Nephron progenitor cell (in vitro differentiated cells): ENCODE results near the gene CDYL2.

ENCODE experiments used
- DNase-seq: peaks from one replicate; pipeline ENCODE4 v3.0.0; 2021
- H3K27ac Mint-ChIP-seq: 2 replicates; pipeline ENCODE4 v1.8.0; 2021; ENCODE audit warnings: mild to moderate bottlenecking, moderate library complexity, mixed read lengths
- H3K27me3 Mint-ChIP-seq: 2 replicates; pipeline ENCODE4 v1.8.0; 2021; ENCODE audit warnings: mild to moderate bottlenecking, low read depth, mixed read lengths; ENCODE audit not compliant: poor library complexity
- H3K36me3 Mint-ChIP-seq: 2 replicates; pipeline ENCODE4 v1.8.0; 2021; ENCODE audit warnings: low read depth, mixed read lengths
- H3K4me1 Mint-ChIP-seq: 2 replicates; pipeline ENCODE4 v1.8.0; 2021; ENCODE audit warnings: mixed read lengths
- H3K4me3 Mint-ChIP-seq: 2 replicates; pipeline ENCODE4 v1.8.0; 2021; ENCODE audit warnings: mild to moderate bottlenecking, moderate library complexity, mixed read lengths
- H3K9me3 Mint-ChIP-seq: 2 replicates; pipeline ENCODE4 v1.8.0; 2021; ENCODE audit warnings: mild to moderate bottlenecking, moderate library complexity, mixed read lengths
- TF ChIP-seq, protein P1 (sequence below): fragments of 200-600 bp; sonication (generic); IDR thresholded peaks from 2 replicates; pipeline ENCODE4 v1.5.0; 2021; ENCODE audit warnings: antibody characterized with exemption

The CDYL2 gene

DNA sequence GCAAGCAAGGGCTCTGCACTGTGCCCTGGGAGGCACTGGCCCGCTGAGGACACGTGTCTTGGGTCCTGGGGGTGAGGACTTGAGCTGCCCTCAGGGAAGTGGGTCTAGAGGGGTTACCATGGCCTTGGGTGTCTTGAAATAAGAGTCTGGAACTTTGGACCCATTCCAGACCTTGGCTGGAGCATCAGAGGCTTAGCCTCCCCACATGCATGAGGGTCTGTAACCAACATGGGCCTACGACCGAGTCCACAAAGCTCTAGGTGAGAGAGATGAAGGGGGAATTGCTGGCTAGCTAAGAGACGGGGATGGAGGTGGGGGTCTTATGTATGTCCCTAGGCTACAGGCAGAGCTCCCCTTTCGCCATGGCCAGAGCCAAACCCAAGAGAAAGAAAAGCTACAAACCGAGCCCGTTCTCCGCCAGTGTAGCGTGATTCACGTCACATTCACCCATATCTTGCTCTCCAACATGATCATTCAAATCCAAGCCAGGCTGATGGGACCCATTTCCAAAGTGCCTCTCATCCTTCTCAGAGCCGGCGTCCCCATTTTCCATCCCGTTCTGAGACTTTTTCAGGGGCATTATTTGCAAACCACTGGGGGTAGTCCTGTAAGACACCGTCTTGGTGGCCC is 120.1 kb downstream of the CDYL2 start:
- Mint-ChIP-seq H3K9me3 (peaks cover 9% of the 10 kb centered on the region), H3K4me1 (no peaks in the 10 kb centered on the region), H3K27ac (no peak overlapping the region), H3K36me3 (no peaks in the 10 kb centered on the region), H3K27me3 (no peaks in the 10 kb centered on the region), H3K4me3 (no peak overlapping the region)
- TF ChIP-seq, protein P1, sequence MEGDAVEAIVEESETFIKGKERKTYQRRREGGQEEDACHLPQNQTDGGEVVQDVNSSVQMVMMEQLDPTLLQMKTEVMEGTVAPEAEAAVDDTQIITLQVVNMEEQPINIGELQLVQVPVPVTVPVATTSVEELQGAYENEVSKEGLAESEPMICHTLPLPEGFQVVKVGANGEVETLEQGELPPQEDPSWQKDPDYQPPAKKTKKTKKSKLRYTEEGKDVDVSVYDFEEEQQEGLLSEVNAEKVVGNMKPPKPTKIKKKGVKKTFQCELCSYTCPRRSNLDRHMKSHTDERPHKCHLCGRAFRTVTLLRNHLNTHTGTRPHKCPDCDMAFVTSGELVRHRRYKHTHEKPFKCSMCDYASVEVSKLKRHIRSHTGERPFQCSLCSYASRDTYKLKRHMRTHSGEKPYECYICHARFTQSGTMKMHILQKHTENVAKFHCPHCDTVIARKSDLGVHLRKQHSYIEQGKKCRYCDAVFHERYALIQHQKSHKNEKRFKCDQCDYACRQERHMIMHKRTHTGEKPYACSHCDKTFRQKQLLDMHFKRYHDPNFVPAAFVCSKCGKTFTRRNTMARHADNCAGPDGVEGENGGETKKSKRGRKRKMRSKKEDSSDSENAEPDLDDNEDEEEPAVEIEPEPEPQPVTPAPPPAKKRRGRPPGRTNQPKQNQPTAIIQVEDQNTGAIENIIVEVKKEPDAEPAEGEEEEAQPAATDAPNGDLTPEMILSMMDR, result no peak
- no peak for DNase-seq

DNA sequence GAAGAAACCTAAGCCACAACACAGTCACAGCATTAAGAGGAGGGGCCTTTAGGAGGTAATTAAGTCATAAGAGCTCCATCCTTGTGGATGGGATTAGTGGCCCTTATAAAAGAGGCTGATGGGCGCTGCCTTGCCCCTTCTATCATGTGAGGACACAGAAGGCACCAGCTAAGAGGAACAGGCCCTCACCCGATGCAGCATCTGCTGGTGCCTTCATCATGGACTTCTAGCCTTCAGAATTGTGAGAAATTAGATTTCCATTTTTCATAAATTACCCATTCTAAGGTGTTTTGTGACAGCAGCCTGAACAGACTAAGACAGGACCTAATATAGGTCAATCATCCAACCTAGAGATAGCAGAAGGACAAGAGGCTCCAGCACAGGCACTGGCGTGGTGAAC is 120.8 kb downstream of the CDYL2 start:
- Mint-ChIP-seq H3K27me3 (no peaks in the 10 kb centered on the region), H3K9me3 (peaks cover 10% of the 10 kb centered on the region)

DNA sequence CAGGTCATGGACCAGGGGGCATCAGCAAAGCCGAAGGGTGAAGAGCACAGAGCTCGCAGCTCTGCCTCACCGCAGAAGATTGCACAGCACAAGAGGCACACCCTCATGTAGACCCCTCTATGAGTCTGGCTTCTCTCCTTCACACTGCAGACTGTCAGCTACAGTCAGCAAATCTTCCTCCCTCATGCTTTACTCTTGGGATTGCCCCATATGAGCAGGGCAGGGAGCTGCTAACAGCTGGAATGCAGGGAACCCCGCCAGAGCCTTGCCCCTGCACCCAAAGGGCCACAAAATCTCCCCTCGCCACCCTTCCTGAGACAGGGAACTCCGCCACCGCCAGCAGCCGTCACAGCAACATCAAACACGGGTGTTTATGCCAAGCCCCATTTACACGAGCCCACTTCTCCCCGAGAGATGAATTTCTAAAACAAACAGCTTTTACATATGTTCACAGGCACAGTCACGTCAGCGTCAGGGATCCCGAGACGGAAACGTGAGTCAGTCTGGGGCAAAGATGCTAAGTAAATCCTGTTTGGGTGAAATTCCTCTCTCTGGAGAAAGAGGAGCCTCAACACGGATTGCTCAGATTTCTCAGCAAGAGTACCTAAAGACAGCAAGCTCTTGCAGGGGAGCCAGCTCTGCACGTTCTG is 121.9 kb downstream of the CDYL2 start:
- Mint-ChIP-seq H3K27ac (no peak overlapping the region), H3K27me3 (no peaks in the 10 kb centered on the region), H3K9me3 (peaks cover 10% of the 10 kb centered on the region), H3K4me1 (no peaks in the 10 kb centered on the region), H3K36me3 (no peaks in the 10 kb centered on the region), H3K4me3 (no peak overlapping the region)
- TF ChIP-seq, protein P1, result no peak
- DNase-seq, result no peak

More for the DNA sequence above, 120.8 kb downstream of the CDYL2 start:
- Mint-ChIP-seq H3K4me1 (no peaks in the 10 kb centered on the region), H3K36me3 (no peaks in the 10 kb centered on the region), H3K4me3 (no peak overlapping the region), H3K27ac (no peak overlapping the region)
- no peak for DNase-seq
- TF ChIP-seq, protein P1, result no peak

- H3K4me1 Mint-ChIP-seq, result no peaks in the 10 kb centered on the region
- H3K27me3 Mint-ChIP-seq, result peaks cover 6% of the 10 kb centered on the region
- H3K9me3 Mint-ChIP-seq, result peaks cover 14% of the 10 kb centered on the region
- no peak overlapping the region for H3K27ac Mint-ChIP-seq
- no peaks in the 10 kb centered on the region for H3K36me3 Mint-ChIP-seq
- DNase-seq, result no peak
- TF ChIP-seq, protein P1, result no peak
- no peak overlapping the region for H3K4me3 Mint-ChIP-seq
These were observed 123.0 kb downstream of the CDYL2 start for GRCh38 chr16:80681436-80681835.

GRCh38 chr16:80680839-80681238 is 123.6 kb downstream of the CDYL2 start:
- TF ChIP-seq, protein P1, result no peak
- no peak for DNase-seq
- Mint-ChIP-seq H3K27me3 (peaks cover 6% of the 10 kb centered on the region), H3K4me3 (no peak overlapping the region), H3K9me3 (peaks cover 17% of the 10 kb centered on the region), H3K4me1 (no peaks in the 10 kb centered on the region), H3K27ac (no peak overlapping the region), H3K36me3 (no peaks in the 10 kb centered on the region)

DNA sequence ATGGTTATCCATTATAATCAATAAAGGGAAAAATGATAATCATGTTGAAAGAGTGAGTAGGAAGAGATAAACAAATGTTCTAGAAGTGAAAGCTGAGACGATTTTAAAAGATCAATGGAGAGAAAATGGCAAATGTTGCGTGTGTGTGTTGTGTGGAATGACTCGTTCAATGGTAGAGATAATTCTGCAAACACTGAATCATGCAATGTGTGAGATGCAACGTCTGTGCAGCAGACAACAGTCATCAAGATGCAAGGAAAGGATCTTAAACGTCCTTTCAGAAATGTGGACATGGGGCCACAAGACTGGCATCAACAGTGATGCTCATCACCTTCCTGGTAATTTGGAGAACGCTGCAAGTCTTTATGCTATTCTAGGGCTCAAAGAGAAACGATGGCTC is 124.4 kb downstream of the CDYL2 start:
- Mint-ChIP-seq H3K36me3 (no peaks in the 10 kb centered on the region), H3K4me1 (no peaks in the 10 kb centered on the region), H3K27ac (no peak overlapping the region), H3K9me3 (peaks cover 20% of the 10 kb centered on the region), H3K4me3 (no peak overlapping the region), H3K27me3 (peaks cover 9% of the 10 kb centered on the region)
- TF ChIP-seq, protein P1, result no peak
- DNase-seq, result no peak
